SU-DHL-6 (cell line): ENCODE data around the gene ZNF280D.

Experiments
- H2AFZ ChIP-seq: fragments of 200-600 bp; sonication (generic); 2 replicates; pipeline ENCODE4 v1.6.1; 2014; ENCODE audit warnings: low read depth, mild to moderate bottlenecking, moderate library complexity, mixed read lengths, antibody characterized with exemption, low read length; ENCODE audit not compliant: severe bottlenecking
- H3F3A ChIP-seq: fragments of 200-600 bp; shearing (Covaris generic); 2 replicates; pipeline ENCODE4 v1.6.0; 2016; ENCODE audit warnings: antibody characterized with exemption, mild to moderate bottlenecking; ENCODE audit not compliant: insufficient read depth
- H3K27ac ChIP-seq: fragments of 200-600 bp; sonication (generic); 2 replicates; pipeline ENCODE4 v1.5.1; 2016; ENCODE audit warnings: low read depth, mild to moderate bottlenecking, low read length, moderate library complexity, mixed read lengths
- H3K27me3 ChIP-seq: fragments of 200-600 bp; sonication (generic), shearing (Covaris generic); 2 replicates; pipeline ENCODE4 v1.6.0; 2014; ENCODE audit warnings: mild to moderate bottlenecking, low read length
- H3K36me3 ChIP-seq: fragments of 200-600 bp; sonication (generic); 2 replicates; pipeline ENCODE4 v1.6.1; 2014; ENCODE audit warnings: mild to moderate bottlenecking, low read length, mixed read lengths
- H3K4me2 ChIP-seq: fragments of 300-600, 200-600 bp; shearing (Covaris generic), sonication (generic); 2 replicates; pipeline ENCODE4 v1.6.0; 2014; ENCODE audit warnings: low read length, low read depth, mild to moderate bottlenecking; ENCODE audit not compliant: poor library complexity, severe bottlenecking
- H3K4me3 ChIP-seq: fragments of 200-600 bp; sonication (generic); 2 replicates; pipeline ENCODE4 v1.5.1; 2014; ENCODE audit warnings: antibody characterized with exemption, low read length, mild to moderate bottlenecking, mixed read lengths; ENCODE audit not compliant: insufficient read depth, poor library complexity, severe bottlenecking
- H3K79me2 ChIP-seq: fragments of 200-600 bp; sonication (generic); 2 replicates; pipeline ENCODE4 v1.6.1; 2014; ENCODE audit warnings: mild to moderate bottlenecking, low read length, moderate library complexity; ENCODE audit not compliant: insufficient read depth
- H3K9ac ChIP-seq: fragments of 200-600 bp; sonication (generic); 2 replicates; pipeline ENCODE4 v1.7.0; 2014; ENCODE audit warnings: mild to moderate bottlenecking, low read length
- H3K9me2 ChIP-seq: fragments of 200-600 bp; sonication (generic); replicated peaks from 2 replicates; pipeline ENCODE4 v1.6.1; 2014; ENCODE audit warnings: low read length; ENCODE audit not compliant: insufficient read depth
- H3K9me3 ChIP-seq: fragments of 200-600 bp; sonication (generic); 2 replicates; pipeline ENCODE4 v1.6.1; 2014; ENCODE audit warnings: low read length, mixed read lengths; ENCODE audit not compliant: insufficient read depth
- H4K20me1 ChIP-seq: fragments of 200-600 bp; sonication (generic); 2 replicates; pipeline ENCODE4 v1.6.1; 2014; ENCODE audit warnings: low read depth, mild to moderate bottlenecking, antibody characterized with exemption, low read length, moderate library complexity, mixed read lengths
- EZH2phosphoT487 ChIP-seq: fragments of 200-600 bp; sonication (generic), shearing (Covaris generic); conservative IDR thresholded peaks from 2 replicates; pipeline ENCODE4 v1.6.1; 2018; ENCODE audit warnings: mild to moderate bottlenecking, antibody characterized with exemption, low read length, moderate library complexity, mixed read lengths
- TF ChIP-seq, protein P1 (sequence below): fragments of 200-600 bp; sonication (generic); IDR thresholded peaks from one replicate; pipeline ENCODE4 v1.5.1; 2017; ENCODE audit warnings: antibody characterized with exemption, mild to moderate bottlenecking, low read length, moderate library complexity; ENCODE audit not compliant: insufficient read depth, poor library complexity, severe bottlenecking

The ZNF280D gene

DNA sequence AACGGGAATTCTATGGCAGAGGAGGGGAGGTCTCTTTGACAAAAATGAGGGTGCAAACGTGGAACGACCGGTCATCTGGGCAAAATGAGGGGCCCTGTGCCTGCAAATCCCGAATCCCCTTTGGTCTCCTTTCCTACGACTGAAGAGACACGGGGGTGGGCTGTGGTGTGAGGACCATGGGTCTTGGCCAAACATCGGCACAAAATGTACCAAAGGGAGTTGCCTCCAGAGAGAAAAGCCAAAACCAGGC, 498 bp downstream of the ZNF280D start:
- H3K27ac ChIP-seq: peak overlapping the region; percentile 10; the same call in 1 of the 2 replicates
- H3K4me2 ChIP-seq: peak overlapping the region; percentile 72
- H3K9me2 ChIP-seq: no peaks in the 10 kb centered on the region
- H3K9me3 ChIP-seq: no peaks in the 10 kb centered on the region
- no peaks in the 10 kb centered on the region for H4K20me1 ChIP-seq
- H3K79me2 ChIP-seq: peaks cover 21% of the 10 kb centered on the region; the same call in 1 of the 2 replicates
- no peaks in the 10 kb centered on the region for H3K36me3 ChIP-seq
- TF ChIP-seq EZH2phosphoT487: no peak
- TF ChIP-seq, protein P1, sequence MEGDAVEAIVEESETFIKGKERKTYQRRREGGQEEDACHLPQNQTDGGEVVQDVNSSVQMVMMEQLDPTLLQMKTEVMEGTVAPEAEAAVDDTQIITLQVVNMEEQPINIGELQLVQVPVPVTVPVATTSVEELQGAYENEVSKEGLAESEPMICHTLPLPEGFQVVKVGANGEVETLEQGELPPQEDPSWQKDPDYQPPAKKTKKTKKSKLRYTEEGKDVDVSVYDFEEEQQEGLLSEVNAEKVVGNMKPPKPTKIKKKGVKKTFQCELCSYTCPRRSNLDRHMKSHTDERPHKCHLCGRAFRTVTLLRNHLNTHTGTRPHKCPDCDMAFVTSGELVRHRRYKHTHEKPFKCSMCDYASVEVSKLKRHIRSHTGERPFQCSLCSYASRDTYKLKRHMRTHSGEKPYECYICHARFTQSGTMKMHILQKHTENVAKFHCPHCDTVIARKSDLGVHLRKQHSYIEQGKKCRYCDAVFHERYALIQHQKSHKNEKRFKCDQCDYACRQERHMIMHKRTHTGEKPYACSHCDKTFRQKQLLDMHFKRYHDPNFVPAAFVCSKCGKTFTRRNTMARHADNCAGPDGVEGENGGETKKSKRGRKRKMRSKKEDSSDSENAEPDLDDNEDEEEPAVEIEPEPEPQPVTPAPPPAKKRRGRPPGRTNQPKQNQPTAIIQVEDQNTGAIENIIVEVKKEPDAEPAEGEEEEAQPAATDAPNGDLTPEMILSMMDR: no peak
- H3K4me3 ChIP-seq: peak overlapping the region; percentile 57
- H3K27me3 ChIP-seq: no peaks in the 10 kb centered on the region
- H3K9ac ChIP-seq: peak overlapping the region; percentile 69
- peaks cover 14% of the 10 kb centered on the region; the same call in 1 of the 2 replicates for H3F3A ChIP-seq
- H2AFZ ChIP-seq: peak overlapping the region; percentile 68

DNA sequence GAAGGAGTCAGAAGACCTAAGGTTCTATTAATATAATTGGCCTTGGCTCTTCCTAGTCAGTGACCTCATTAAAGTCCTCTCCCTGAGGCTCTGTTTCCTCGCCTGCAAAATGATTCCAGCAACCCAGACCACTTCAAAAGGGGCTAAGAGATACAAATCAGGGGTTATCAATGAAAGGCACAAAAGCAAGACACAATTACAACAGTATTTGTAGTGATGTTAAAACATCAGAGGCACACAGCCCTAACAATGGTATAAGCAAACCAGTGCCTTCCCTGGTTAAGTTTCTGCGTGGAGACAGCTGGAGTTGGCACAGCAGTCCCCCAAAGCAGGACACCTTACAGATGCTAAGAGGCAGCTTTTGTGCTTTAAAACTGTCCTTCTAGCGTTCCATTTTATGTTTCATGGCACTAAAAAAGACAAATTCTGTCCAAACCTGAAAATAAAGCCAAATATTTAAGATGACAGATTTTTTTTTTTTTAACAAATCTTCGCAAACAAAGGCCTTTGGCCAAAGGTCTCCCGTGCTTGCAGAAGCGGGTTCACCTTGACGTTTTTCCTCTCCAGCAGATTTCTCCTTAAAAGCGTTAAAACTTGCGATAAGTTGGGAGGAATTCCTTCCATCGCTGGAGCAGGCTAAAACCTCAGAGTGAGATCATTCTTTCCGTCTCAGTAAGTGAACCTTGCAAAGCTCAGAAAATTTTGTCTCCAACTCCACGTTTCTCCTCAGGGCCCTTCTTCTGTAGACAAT, 999 bp downstream of the ZNF280D start:
- peaks cover 21% of the 10 kb centered on the region; the same call in 1 of the 2 replicates for H3K79me2 ChIP-seq
- peak overlapping the region; percentile 72 for H3K4me2 ChIP-seq
- no peaks in the 10 kb centered on the region for H4K20me1 ChIP-seq
- peak overlapping the region; percentile 10; the same call in 1 of the 2 replicates for H3K27ac ChIP-seq
- H3K4me3 ChIP-seq: peak overlapping the region; percentile 57
- no peaks in the 10 kb centered on the region for H3K9me3 ChIP-seq
- H3K9ac ChIP-seq: peak overlapping the region; percentile 69
- peaks cover 14% of the 10 kb centered on the region; the same call in 1 of the 2 replicates for H3F3A ChIP-seq
- no peaks in the 10 kb centered on the region for H3K27me3 ChIP-seq
- TF ChIP-seq, protein P1: no peak
- no peak for TF ChIP-seq EZH2phosphoT487
- peak overlapping the region; percentile 68 for H2AFZ ChIP-seq
- H3K9me2 ChIP-seq: no peaks in the 10 kb centered on the region
- 0 out of 2 replicates have a peak, but pooled peaks cover 2% of the 10 kb centered on the region for H3K36me3 ChIP-seq

DNA sequence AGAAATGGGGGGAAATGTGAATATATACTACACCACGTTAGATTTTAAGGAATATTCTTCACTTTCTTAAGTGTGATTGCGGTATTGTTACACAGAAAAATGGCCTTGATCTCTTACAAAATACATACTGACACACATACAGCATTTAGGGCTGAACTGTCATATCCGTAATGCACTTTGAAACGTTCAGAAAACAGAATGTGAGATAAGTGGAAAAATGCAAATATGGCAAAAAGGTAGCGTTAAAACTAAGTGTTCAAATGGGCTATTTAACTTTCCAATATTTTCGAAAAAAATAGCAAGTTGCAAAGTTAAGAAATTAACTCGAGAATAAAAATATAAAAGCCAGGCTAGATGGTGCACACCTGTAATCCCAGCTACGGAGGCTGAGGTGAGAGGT, 1.8 kb downstream of the ZNF280D start:
- H2AFZ ChIP-seq: no peak overlapping the region
- H3K4me2 ChIP-seq: peak overlapping the region; percentile 72
- no peaks in the 10 kb centered on the region for H3K9me2 ChIP-seq
- peaks cover 14% of the 10 kb centered on the region; the same call in 1 of the 2 replicates for H3F3A ChIP-seq
- H4K20me1 ChIP-seq: no peaks in the 10 kb centered on the region
- H3K9me3 ChIP-seq: no peaks in the 10 kb centered on the region
- no peak overlapping the region for H3K27ac ChIP-seq
- peak overlapping the region; percentile 69 for H3K9ac ChIP-seq
- peak overlapping the region; percentile 57 for H3K4me3 ChIP-seq
- H3K27me3 ChIP-seq: no peaks in the 10 kb centered on the region
- TF ChIP-seq EZH2phosphoT487: no peak
- TF ChIP-seq, protein P1: no peak
- 0 out of 2 replicates have a peak, but pooled peaks cover 2% of the 10 kb centered on the region for H3K36me3 ChIP-seq
- peaks cover 21% of the 10 kb centered on the region; the same call in 1 of the 2 replicates for H3K79me2 ChIP-seq
